GM06990 (cell line): ENCODE measurements around the gene SH3BP5L.

Source experiments
- DNase-seq: peaks from one replicate; pipeline ENCODE4 v3.0.0-alpha.2; 2011; ENCODE audit not compliant: insufficient read length; ENCODE audit errors: extremely low read depth
- H3K27me3 ChIP-seq: replicated peaks from 2 replicates; pipeline ENCODE4 v1.6.0; 2011; ENCODE audit warnings: low read length; ENCODE audit not compliant: control insufficient read depth, insufficient read depth
- H3K36me3 ChIP-seq: 2 replicates; pipeline ENCODE4 v1.5.1; 2011; ENCODE audit warnings: low read length; ENCODE audit not compliant: control insufficient read depth, insufficient read depth
- H3K4me3 ChIP-seq: replicated peaks from 2 replicates; pipeline ENCODE4 v1.5.1; 2011; ENCODE audit warnings: low read depth, mild to moderate bottlenecking, control low read depth, low read length
- CTCF ChIP-seq: IDR thresholded peaks from 2 replicates; pipeline ENCODE4 v1.5.1; 2011; ENCODE audit warnings: low read length, control low read depth, mild to moderate bottlenecking, inconsistent platforms; ENCODE audit not compliant: insufficient read depth, poor library complexity, severe bottlenecking

SH3BP5L gene

GRCh38 chr1:248844526-248844925, 18.8 kb upstream of the SH3BP5L start:
- peaks cover 29% of the 10 kb centered on the region for H3K36me3 ChIP-seq
- H3K4me3 ChIP-seq = no peak overlapping the region
- no peak for TF ChIP-seq CTCF
- H3K27me3 ChIP-seq = no peaks in the 10 kb centered on the region
- DNase-seq = no peak

- no peak overlapping the region for H3K4me3 ChIP-seq
- TF ChIP-seq CTCF = no peak
- H3K36me3 ChIP-seq = peaks cover 26% of the 10 kb centered on the region
- H3K27me3 ChIP-seq = no peaks in the 10 kb centered on the region
- no peak for DNase-seq
Observed at GRCh38 chr1:248843687-248844086, 18.0 kb upstream of the SH3BP5L start.

GRCh38 chr1:248842781-248843331, 17.1 kb upstream of the SH3BP5L start:
- DNase-seq = no peak
- H3K36me3 ChIP-seq = peaks cover 18% of the 10 kb centered on the region
- TF ChIP-seq CTCF = no peak
- H3K27me3 ChIP-seq = no peaks in the 10 kb centered on the region
- H3K4me3 ChIP-seq = no peak overlapping the region

- Histone ChIP-seq H3K36me3 (peaks cover 11% of the 10 kb centered on the region), H3K27me3 (no peaks in the 10 kb centered on the region), H3K4me3 (no peak overlapping the region)
- DNase-seq = no peak
- peak; percentile 57 for TF ChIP-seq CTCF
Observed at GRCh38 chr1:248841702-248842395, 16.1 kb upstream of the SH3BP5L start.

- Histone ChIP-seq H3K4me3 (no peak overlapping the region), H3K36me3 (peaks cover 8% of the 10 kb centered on the region), H3K27me3 (no peaks in the 10 kb centered on the region)
- TF ChIP-seq CTCF = no peak
- no peak for DNase-seq
Observed at GRCh38 chr1:248840946-248841345, 15.2 kb upstream of the SH3BP5L start.
